ENCODE data around the gene ZNF581.
A peak's percentile ranks its signal among the peaks of the same experiment; 100 is the strongest.

ZNF581 gene

DNA sequence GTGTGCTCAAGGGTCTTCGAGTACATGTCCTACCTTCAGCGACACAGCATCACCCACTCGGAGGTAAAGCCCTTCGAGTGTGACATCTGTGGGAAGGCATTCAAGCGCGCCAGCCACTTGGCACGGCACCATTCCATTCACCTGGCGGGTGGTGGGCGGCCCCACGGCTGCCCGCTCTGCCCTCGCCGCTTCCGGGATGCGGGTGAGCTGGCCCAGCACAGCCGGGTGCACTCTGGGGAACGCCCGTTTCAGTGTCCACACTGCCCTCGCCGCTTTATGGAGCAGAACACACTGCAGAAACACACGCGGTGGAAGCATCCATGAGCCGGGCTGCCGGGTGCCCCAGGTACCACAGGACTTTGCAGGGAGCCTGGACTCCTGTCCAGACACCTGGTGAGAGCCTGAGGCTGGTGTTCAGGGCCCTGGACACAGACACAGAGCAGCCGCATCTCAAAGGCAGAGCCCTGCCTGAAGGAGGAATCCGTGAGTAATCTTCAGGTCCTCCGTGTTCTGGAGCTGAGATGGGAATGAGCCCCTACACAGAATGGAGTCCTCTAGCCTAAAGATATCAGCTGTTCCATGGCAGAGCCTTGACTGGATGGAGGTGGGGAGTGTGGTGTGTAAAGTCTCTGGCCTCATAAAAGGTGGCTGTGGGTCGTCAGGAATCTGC lies 1.5 kb downstream of the ZNF581 start:
- in situ Hi-C loops (cut with MboI; ENCODE audit: low pct_unique_long_range_greater_than_20kb, low sequenced_read_pairs): no loop called here
- no peak for DNase-seq

DNA sequence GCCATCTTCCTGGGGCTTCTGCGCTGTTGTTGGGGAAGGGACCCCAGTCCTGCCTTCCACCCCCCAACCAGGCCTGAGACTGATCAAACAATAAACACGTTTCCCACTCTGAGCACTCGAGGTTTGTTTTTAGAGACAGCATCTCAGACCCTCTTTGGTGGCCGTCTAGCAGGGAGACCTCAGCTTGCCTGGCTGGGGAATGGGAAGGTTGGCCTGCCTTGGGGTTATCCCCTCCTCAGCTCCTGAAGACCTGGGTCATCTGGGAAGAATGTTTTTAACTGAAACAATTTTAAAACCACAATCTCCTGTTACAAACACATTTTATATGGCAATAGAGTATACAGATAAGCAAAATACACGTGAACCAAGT lies 2.0 kb downstream of the ZNF581 start:
- DNase-seq: no peak
- in situ Hi-C loops (cut with MboI; ENCODE audit: low pct_unique_long_range_greater_than_20kb, low sequenced_read_pairs): no loop called here

DNA sequence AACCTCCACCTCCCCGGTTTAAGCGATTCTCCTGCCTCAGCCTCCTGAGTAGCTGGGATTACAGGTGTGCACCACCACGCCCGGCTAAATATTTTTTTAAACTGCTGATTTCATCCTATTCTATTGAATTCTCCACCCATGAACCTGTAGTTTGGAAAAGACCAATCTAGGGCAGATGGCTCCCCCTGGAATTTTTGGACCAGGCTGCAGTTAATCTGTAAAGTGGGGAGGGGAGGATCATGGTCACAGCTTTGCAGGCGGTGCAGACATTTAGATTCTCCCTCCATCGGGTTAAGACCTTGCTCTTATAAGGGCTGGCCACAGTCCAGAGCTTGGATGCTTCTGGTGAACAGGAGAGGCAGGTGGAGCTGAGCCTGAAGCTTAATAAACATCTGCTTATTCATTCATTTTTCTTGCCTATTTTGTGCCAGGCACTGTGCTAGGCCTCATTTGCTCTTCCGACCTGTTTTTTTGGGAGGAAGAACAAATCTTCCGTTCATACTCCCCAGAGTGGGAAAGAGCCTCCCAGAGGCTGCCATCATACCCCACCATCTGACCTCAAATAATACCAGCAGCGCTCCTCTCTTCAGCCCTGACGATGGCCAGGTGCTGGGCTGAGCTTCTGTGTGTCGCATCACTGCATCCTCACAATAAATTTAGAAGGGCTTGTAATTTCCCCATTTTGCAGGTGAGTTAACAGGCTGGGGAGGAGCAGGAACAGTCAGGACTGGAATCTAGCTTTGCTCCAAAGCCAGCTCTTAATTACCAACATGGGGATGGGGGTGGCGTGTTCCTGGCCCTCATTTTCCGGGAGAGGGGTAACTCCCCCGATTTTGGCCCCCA lies 3.7 kb downstream of the ZNF581 start:
- in situ Hi-C loops (cut with MboI; ENCODE audit: low pct_unique_long_range_greater_than_20kb, low sequenced_read_pairs): no loop called here
- no peak for DNase-seq

DNA sequence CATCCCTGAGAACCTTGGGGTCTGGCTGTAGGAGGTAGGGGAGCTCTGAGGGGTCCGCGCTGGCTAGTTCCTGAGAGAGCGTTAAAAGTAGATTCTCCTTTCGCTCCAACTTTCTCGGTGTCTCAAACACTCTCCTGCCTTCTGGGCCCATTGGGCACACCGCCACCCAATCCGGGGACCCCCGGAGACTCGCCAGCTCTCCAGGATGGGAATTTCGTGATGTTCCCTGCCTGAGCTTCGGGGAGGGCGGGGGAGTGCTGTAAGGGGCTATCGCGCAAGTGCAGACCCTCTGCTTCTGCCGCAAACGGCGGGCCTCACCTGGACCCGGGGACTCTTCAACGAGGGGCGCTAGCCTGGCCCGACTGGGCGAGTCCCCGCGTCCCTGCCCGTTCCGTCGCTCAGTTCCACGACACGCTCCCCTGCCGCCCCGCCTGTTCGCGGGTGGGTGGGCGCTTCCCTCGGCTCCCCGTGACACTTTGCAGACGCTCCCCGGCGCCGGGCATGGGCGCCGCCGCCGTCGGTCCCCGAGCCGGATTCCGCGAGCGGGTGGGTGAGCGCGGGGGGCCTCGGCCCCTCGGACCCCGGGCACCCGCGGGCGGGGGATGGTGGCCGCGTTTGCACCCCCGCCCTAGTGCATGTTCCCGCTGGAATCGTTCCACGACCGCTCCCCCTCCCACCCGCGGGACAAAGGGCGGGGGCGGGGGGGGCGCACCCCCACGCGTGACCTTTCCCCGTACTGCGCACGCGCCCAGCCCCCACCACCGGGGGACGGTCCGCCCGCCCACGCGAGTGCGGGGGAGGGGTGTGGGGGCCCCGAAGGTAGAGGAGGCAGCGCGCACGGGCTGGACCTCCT lies 4.5 kb downstream of the ZNF581 start, which contains the start of gene CCDC106:
CCDC106 (plus strand) TSS at position 481 of the 853 bp plus-strand sequence. CDS start 835 bp downstream, outside the sequence.
- in situ Hi-C loops (cut with MboI; ENCODE audit: low pct_unique_long_range_greater_than_20kb, low sequenced_read_pairs): no loop called here
- peak; percentile 80 for DNase-seq

DNA sequence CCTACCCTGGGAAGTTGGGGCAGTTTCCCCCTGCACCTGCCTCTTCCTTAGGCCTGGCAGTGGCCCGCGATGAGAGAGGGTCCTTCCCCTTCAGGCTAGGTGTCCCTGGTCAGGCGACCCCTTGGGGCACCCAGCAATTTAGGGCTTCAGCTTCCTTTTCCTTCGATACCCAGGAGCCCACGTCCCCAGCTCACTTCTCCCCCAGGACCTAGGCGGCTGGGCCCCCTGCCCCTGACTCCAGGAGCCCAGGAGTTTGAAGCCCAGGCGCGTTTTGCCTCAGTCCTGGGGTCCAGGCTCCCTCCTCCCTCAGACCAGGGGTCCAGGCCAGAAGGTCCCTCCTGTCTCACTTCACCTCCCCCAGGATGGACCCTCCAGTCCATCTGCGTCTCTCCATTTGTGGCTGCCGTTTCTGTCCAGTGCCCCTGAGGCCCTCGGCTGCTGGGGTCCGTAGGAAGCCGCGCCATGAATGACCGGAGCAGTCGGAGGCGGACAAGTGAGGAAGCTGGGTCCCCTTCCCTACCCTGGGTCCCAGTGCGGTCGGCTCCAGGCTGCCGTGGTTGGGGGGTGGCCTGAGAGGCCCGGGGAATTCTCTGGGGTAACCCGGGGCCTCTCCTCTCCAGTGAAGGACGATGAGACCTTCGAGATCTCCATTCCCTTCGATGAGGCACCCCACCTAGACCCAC lies 5.3 kb downstream of the ZNF581 start:
- no peak for DNase-seq
- in situ Hi-C loops (cut with MboI; ENCODE audit: low pct_unique_long_range_greater_than_20kb, low sequenced_read_pairs): no loop called here

DNA sequence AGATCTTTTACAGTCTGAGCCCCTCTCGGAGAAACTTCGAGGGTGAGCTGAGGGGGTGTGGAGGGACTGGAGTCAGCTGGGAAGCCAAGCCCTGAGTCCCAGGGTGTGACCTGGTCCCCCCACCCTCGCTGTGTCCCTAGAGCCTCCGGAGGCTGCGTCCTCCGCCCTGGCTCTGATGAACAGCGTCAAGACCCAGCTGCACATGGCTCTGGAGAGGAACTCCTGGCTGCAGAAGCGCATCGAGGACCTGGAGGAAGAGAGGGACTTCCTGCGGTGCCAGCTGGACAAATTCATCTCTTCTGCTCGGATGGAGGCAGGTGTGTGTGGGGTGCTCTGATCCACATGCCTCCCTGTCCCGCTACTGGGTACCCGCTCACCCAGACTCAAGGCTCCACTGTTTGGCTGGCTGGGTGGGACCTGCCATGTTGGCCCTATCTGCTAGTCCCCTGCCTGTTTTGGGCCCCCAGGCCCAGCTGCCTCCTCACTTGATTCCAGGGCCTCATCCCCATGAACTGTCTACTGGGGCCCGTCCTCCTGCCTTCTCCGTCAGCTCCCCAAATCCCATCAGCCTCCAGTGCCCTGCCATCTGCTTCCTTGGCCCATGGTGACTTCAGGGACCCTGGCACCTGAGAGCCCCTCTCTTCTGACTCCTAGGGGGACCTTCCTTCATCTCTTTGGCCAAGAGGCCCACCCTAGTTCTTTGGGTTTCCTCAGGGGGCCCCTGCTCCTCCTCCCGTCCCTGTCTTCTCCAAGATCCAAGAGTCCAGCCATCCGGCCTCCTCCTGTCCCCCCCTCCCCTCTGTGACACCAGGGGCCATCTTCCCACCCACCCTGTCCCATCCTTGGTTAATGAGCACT lies 6.0 kb downstream of the ZNF581 start:
- no peak for DNase-seq
- in situ Hi-C loops (cut with MboI; ENCODE audit: low pct_unique_long_range_greater_than_20kb, low sequenced_read_pairs): no loop called here

DNA sequence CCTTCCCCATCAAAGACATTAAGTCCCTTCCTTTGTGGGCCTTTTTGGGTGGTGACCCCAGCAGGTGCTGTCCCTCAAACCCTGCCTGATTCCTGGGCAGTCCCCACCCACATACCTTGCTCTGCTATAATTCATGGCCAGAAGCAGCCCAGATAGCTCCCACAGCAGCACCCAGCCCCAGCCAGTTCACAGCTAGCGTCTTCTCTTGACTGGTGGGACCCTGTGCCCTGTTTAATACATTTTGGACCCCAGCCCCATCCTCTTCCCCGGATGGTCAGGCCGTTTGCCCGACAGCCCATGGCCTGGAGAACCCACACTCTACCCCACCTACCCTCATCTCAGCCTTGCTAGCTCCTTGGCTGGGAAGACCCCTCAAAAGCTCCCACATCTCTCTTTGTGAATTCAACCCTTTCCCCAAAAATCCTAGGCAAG lies 6.7 kb downstream of the ZNF581 start:
- DNase-seq: no peak
- in situ Hi-C loops (cut with MboI; ENCODE audit: low pct_unique_long_range_greater_than_20kb, low sequenced_read_pairs): no loop called here

DNA sequence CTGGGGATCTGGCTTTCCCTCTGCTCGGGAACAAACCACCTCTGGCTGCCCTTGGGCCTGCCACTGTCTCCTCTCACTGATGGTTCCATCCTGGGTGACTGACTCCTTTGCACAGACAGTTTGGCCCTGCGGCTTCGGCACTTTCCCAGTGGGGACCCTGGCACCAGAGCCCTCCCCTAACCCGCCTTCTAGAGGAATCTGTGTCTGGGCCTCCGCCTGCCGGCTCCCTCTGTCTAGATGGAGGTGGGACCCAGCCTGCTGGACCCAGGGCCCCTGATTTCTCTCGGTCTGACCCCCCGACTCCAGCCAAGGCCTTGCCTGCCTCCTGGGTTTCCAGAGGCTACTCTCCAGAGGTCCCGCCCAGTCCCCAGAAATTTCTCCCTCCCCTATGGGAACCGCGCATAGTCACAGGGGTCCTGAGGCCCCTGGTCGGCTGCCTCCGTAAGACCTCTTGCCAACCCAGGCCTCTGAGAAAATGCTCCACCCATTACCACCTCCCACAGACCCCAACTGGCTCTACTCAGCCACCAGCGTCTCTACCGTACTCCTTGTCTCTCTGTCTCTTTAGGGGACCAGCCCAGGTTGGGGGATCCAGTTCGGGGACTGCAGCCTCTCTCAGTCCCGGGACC lies 7.3 kb downstream of the ZNF581 start:
- in situ Hi-C loops (cut with MboI; ENCODE audit: low pct_unique_long_range_greater_than_20kb, low sequenced_read_pairs): no loop called here
- no peak for DNase-seq

DNA sequence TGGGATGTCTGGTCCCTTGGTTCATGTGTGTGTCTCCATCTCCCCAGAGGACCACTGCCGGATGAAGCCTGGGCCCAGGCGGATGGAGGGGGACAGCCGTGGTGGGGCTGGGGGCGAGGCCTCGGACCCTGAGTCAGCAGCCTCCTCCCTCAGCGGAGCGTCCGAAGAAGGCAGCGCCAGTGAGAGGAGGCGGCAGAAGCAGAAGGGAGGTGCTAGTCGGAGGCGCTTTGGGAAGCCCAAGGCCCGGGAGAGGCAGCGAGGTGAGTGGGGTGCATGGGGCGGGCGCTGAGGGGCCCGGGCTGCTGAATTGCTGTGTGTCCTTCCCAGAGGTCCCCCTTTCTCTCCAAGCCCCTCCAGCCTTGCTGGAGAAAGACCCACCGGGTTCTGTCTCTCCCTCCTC lies 7.8 kb downstream of the ZNF581 start:
- in situ Hi-C loops (cut with MboI; ENCODE audit: low pct_unique_long_range_greater_than_20kb, low sequenced_read_pairs): no loop called here
- no peak for DNase-seq

DNA sequence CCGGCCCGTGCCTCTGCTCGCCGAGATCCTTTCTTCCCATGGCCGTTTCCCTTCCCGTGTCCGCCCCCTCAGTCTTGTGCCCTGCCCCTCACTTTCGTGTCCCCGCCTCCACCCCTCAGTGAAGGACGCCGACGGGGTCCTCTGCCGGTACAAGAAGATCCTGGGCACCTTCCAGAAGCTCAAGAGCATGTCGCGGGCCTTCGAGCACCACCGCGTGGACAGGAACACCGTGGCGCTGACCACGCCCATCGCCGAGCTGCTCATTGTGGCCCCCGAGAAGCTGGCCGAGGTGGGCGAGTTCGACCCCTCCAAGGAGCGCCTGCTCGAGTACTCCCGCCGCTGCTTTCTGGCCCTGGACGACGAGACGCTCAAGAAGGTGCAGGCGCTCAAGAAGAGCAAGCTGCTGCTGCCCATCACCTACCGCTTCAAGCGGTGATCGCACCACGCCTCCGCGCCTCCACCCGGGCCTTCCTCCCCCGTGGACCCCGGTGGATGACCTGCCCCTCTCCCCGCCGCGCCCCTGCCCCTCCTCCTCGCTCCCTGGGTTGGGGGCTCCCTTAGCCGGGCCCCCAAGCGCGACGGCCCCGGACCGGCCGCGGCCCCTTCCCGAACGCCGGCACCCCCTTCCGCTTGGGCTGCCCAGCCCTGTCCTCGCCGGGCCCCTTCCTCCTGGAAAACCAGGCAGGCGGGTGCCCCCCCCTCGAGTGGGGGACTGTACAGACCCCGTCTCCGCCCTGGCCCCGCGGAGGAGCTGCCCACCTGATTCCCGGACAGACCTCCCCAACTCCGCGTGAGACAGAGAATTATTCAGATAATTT lies 9.1 kb downstream of the ZNF581 start:
- DNase-seq: no peak
- in situ Hi-C loops (cut with MboI; ENCODE audit: low pct_unique_long_range_greater_than_20kb, low sequenced_read_pairs): no loop called here

DNA sequence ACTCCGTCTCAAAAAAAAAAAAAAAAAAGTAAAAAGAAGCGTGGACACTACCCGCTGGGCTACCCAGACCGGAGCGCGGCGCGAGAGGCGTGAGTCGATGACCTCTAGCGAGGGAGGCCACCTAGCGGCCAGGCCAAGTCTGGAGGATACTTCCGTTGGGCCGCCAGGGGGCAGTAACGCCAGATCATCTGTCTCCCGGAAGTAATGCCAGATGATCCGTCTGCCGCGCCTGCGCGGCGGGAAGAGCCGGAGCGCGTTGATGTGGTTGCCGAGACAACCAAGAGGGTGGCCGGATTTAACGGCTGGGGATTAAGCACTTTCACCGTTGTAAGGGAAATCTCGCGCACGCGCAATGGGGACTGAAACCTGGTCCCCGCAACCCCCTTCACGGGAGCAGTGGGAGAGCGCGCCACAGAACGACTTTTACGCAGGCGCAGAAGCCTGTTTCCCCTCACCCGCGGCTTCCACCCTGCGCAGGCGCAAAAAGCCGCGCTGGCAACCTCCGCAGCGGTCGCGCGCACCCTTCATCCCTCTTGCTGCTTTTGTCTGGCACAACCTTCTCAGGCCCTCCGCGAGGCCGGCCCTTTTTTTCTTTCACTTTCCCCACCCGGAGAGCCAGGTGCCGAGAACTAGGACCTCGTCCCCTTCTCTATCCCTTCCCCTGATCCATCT lies 10.3 kb downstream of the ZNF581 start:
- in situ Hi-C loops (cut with MboI; ENCODE audit: low pct_unique_long_range_greater_than_20kb, low sequenced_read_pairs): no loop called here
- peak; percentile 98 for DNase-seq

DNA sequence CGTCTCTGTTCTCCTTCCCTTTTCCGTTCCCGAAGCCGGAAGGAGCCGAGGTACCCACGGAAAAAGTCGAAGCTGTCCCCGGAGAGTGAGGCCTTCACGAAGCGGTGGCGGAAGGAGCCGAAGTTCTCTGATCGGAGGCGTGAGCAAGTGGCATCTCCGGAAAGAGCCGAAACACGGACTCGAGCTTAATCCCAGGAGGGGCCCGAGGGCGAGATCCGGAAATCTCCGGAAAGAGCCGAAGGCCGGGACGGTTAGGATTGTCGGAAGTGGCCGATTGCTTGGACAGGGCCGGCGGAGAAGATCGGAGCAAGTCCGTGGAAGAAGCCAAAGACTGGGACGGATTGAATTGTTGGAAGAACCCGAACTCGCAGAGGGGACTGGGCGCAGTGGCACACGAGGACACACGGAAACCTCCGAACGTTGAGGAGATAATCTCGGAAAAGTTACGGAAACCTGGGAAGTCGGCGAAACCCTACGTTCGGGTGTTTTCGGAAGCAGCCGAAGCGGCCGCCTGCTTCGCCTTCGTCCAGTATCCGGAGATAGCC lies 10.9 kb downstream of the ZNF581 start:
- DNase-seq: peak; percentile 99
- in situ Hi-C loops (cut with MboI; ENCODE audit: low pct_unique_long_range_greater_than_20kb, low sequenced_read_pairs): no loop called here

DNA sequence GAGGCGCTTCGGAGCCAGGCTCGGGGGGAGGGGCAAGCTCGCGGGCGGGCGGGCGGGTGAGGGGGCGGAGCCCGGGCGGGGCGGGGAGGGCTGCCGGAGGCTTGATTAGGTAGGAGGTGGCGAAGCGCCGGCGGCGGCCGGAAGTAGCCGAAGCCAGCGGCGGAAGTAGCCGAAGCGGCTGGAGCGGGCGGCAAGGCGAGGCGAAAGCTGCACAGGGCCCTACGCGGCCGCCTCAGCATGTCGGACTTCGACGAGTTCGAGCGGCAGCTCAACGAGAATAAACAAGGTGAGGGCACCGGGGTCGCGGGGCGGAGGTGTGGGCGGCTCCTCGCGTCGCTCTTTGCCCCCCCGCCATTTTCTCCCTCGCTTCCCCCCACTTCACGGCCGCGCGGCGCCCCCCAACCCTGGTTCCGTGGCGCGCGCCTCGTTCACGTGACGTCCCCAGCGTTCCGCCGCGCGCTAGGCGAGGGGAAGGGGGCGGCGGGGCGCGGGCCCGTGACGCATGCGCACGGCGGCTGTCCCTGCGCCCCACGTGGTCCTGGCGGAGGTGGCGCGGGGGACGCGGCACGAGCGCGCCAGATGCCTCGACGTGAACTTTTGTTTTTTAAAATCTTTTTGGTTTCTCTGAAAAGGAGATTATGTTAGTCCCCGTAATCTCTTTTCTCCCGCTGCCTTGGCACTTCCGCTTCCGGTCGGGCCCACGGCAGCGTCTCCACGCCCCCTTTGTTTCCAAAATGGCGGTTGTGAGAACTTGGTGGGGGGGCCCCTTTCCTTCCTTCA lies 11.6 kb downstream of the ZNF581 start, which contains the start of gene U2AF2:
U2AF2 (plus strand) TSS at position 168 of the 780 bp plus-strand sequence; CDS start at position 238, 70 bp downstream.
- in situ Hi-C loops (cut with MboI; ENCODE audit: low pct_unique_long_range_greater_than_20kb, low sequenced_read_pairs): no loop called here
- peak; percentile 84 for DNase-seq

DNA sequence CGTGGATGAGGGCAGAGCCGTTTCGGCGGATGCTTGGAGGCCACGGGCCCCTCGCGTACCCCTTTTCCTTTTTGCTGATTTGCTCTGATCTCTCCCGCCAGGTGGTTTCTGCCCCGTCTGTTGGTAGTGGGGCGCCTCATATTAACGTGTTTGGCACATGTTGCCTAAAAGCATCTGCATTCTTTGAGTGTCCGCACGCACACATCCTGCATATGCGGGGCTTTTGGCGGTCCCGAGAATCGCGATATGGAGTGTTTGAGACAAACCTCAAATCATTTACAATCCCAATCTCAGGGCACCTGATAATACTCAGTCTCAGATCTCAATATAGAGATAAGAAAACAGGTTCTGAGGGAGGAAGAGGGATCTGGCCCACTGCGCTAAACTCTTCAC lies 12.2 kb downstream of the ZNF581 start:
- in situ Hi-C loops (cut with MboI; ENCODE audit: low pct_unique_long_range_greater_than_20kb, low sequenced_read_pairs): no loop called here
- no peak for DNase-seq

DNA sequence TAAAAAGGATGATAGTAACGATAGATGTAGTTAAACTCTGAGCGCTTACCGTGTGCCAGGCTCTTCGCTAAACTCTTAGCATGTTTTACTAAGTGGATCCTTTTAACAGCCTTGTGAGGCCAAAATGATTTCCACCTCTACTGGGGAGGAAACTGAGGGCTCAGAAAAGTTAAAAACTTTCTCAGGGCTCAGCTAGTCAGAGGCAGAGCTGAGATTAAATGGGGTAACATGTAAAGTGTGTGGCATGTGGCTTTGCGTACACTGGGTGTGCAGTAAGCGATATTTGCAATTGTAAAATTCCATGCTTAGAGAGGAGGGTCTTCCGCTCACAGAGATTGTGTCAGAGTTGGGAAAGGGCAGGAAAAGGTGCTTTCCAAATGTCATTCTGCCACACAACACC lies 13.1 kb downstream of the ZNF581 start:
- in situ Hi-C loops (cut with MboI; ENCODE audit: low pct_unique_long_range_greater_than_20kb, low sequenced_read_pairs): no loop called here
- DNase-seq: no peak

All from KBM-7 (cell line).